Upper lobe of left lung (tissue), 4 donors: ENCODE measurements around the gene TMEM203.

Experiments
- CTCF ChIP-seq, 6 experiments: fragments of 450-650 bp in 4 of 6; fragments of 200-600 bp in 2 of 6; sonication (generic) in 2 of 6; IDR thresholded peaks; one replicate each; pipeline ENCODE4 v1.5.1; 2016 to 2019; ENCODE audit warnings: antibody characterized with exemption in 6 of 6
- POLR2A ChIP-seq, 4 donors: fragments of 450-650 bp; IDR thresholded peaks; one replicate each; pipeline ENCODE4 v1.5.1; 2016 to 2017; ENCODE audit warnings: antibody characterized with exemption in 4 of 4, mild to moderate bottlenecking in 2 of 4

GRCh38 chr9:137189297-137190295, 15.9 kb downstream of the TMEM203 start:
- no peak for TF ChIP-seq POLR2A (IDR thresholded peaks at IDR 0.05)
- no peak for TF ChIP-seq CTCF (IDR thresholded peaks at IDR 0.05)
